Upper lobe of left lung (tissue), 4 donors: ENCODE data around the gene BPIFB4.

ENCODE experiments used
- POLR2A ChIP-seq, 4 donors: fragments of 450-650 bp; IDR thresholded peaks; one replicate each; pipeline ENCODE4 v1.5.1; 2016 to 2017; ENCODE audit warnings: antibody characterized with exemption in 4 of 4, mild to moderate bottlenecking in 2 of 4
- TF ChIP-seq, protein P1 (sequence below), 6 experiments: fragments of 450-650 bp in 4 of 6; fragments of 200-600 bp in 2 of 6; sonication (generic) in 2 of 6; IDR thresholded peaks; one replicate each; pipeline ENCODE4 v1.5.1; 2016 to 2019; ENCODE audit warnings: antibody characterized with exemption in 6 of 6

DNA sequence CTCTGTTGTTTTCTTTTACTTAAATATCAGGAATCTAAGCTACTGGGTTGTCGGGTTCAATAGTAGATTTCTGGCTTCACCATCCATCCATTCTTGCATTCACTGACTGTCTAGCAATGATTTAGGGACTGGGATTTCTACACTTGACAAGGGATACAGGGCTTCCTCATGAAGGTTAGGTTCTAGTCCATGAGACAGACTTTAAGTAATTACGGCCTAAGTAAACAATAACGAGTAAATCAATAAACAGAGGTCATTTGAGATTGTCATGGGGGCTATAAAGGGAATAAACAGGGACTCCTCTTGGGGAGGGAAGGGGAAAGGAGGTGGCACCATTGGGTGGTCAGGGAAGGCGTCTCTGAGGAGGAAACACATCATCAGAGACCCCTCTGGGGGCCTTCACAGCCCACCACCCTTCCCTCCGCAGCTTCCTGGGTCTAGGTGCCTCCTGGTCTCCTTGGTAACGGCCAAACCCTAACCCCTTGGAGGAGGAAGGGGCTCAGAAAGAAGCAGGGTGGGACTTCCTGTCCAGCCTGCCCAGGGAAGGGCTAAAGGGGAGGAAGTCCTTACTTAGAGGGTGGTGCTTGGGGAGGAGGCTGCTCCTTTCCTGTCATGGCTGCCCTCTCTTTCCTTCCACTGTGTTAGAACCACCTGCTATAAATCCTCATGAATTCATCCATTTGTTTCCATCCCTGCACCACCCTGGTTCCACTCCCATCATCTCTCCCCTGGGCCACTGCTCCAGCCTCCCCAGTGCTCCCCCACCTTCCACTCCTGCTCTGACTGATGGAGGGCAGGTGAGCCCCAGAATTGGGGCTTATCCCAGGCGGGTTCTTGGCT is 33.3 kb downstream of the BPIFB4 start:
- TF ChIP-seq, protein P1, sequence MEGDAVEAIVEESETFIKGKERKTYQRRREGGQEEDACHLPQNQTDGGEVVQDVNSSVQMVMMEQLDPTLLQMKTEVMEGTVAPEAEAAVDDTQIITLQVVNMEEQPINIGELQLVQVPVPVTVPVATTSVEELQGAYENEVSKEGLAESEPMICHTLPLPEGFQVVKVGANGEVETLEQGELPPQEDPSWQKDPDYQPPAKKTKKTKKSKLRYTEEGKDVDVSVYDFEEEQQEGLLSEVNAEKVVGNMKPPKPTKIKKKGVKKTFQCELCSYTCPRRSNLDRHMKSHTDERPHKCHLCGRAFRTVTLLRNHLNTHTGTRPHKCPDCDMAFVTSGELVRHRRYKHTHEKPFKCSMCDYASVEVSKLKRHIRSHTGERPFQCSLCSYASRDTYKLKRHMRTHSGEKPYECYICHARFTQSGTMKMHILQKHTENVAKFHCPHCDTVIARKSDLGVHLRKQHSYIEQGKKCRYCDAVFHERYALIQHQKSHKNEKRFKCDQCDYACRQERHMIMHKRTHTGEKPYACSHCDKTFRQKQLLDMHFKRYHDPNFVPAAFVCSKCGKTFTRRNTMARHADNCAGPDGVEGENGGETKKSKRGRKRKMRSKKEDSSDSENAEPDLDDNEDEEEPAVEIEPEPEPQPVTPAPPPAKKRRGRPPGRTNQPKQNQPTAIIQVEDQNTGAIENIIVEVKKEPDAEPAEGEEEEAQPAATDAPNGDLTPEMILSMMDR (IDR thresholded peaks at IDR 0.05): no peak
- TF ChIP-seq POLR2A (IDR thresholded peaks at IDR 0.05): no peak
